ENCODE results near the gene SLC19A1.

Gene SLC19A1

GRCh38 chr21:45544449-45545235 is 2.4 kb upstream of the SLC19A1 start:
- no peak for DNase-seq

DNA sequence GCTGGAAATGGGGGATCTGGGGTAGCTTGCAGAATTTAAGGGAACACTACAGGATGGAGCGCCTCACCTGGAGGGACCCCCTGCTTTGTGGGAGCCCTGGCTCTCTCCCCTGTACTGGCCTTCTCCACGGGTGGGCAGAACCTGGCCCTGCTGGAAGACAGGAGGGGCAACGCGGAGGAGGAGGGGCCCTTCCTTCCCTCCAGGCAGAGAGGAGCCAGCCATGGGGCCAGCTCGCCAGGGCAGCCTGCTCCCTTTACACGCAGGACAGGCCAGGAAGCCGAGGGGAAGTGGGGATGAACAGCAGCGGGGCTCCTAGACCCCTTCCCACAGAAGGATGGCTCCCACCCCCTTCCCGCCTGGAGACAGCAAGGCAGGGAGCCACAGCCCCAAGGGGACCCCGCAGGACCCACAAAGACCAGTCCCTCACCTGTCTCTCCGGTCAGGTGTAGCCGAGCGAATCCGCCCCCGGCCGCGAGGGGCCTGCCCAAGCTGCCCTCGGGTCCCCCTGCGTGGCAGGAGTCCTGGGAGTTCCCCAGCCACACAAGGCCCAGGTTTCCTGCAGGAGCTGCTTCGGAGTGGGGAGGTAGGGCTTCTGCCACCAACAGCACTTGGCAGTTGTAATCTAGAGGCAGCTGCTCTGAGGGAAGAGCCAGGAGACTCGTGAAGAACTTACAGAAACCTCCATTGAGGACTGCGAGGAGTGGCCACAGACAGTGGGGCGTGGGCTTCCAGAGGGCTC is 1.6 kb upstream of the SLC19A1 start:
- DNase-seq, result no peak

GRCh38 chr21:45543371-45543709 is 1.1 kb upstream of the SLC19A1 start:
- no peak for DNase-seq

DNA sequence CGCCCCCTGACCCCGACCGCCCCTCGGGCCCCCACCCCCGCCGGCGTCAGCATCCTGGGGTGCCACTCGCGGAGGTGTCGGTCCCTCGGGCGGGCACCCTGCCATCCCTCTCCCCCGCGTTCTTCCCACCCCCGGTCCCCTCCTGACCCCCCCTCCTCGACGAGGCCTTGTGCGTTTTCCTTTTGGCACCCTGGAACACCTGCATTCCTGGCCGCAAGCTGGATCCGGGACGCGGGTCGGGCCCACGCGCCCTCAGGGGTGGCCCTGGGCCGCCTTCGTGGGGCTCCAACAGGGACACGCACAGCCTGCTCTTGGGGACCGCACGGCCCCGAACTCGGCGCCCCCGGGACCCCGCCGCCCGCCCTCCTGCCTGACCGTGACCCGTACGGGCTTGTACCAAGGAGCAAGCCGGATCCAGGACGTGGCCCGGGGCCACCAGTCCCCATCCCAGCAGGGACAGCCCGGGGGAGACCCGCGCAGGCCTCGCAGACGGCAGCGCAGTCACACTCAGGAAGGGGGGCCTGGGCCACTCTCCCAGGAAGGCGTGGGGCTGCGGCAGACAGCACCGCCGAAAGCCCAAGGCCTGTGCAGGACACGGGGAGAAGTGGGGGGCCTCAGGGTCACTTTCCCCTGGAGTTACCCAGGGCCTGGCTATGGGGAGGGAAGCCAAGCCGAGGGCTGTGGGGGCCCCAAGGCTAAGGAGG is 579 bp upstream of the SLC19A1 start:
- no peak for DNase-seq

DNA sequence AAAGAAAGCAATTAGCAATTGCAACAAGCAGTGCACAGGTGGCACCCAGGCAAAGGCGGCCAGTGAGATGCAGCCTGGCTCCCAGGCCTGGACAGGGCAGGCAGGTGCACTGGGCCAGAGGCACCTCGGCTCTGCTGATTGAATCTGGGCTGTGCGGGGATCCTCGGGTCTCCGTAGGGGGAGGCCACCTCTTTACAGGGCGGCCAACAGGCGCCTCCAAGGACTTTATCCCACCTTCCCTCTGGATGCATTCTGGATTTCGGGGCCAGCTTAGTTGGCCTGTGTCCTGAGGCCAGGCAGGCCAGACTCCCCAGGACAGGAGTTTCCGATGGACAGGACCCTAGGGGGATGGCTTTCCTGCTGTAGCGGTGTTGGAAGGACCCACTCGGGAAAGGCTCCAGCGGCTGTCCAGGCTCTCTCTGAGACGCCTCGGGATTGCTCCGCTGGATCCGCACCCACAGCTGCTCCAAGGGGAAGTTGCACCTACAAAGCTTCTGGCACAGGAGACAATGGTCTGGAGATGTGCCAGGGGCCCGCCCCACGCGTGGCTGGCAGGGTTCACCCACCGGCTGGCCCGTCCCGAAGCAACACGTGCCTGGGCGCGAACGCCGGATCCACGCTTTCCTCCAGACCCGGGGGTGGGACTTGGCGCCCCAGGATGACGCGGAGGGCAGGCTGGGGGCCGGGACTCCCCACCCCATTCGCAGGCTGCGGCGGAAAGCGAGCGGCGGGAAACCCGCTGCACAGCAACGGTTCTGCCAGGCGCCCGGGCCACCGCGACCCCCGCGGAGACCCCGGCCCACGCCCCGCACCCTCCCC is 810 bp downstream of the SLC19A1 start:
- peak; percentile 57 for DNase-seq

DNA sequence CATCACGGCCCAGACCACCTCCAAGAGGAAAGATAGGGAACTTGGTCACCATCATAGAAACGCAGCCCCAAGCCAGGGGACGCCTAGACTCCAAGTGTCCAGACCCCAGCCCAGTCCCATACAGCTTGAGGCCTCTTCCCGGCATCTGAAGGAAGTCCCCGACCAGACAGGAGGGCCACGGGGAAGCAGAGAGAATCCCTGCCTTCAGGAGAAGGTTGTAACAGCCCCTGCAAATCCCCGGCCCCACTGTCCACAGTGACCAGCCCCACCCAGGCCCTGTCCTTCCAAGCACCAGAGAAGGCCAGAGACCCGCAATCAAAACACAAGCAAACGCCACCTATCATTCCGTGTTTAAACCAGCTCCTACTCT is 1.7 kb downstream of the SLC19A1 start:
- no peak for DNase-seq

- no peak for DNase-seq
These were observed 2.2 kb downstream of the SLC19A1 start for GRCh38 chr21:45539796-45540600.

DNA sequence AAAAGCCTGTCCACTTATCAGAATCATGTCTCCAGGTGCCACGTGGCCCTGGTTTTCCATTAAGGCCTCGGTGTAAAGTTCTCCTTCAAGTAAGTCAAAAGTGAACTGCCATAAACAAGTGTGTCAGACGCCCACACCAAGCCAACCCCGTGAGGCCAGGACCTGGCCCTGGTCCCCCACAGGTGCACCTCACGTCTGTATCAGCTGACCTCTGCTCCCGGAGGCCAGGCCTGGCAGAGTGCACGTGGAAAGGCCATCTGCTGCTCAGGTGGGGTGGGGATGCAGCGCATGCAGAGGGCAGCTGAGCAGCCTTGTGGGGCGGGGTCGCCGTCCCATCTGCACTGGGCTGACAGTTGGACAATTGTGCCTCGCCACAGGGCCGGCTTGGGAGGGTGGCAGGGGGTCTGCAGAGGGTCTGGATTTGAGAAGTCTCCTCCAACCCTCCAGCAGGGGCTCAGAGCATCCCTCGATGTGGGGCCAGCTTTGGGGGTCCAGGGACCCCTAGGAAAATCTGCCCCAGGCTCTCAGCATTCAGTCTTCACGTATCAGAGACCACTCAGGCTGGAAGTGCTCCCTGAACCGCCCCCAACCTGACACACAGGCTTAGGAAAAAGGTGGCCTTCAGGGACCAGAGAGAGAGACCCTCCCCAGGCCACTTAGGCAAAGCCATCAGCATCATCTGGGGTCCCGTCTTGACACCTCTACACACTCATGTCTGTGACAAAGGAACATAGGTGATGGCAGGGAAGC is 3.0 kb downstream of the SLC19A1 start:
- no peak for DNase-seq

GRCh38 chr21:45538381-45539045 is 3.7 kb downstream of the SLC19A1 start:
- no peak for DNase-seq

DNA sequence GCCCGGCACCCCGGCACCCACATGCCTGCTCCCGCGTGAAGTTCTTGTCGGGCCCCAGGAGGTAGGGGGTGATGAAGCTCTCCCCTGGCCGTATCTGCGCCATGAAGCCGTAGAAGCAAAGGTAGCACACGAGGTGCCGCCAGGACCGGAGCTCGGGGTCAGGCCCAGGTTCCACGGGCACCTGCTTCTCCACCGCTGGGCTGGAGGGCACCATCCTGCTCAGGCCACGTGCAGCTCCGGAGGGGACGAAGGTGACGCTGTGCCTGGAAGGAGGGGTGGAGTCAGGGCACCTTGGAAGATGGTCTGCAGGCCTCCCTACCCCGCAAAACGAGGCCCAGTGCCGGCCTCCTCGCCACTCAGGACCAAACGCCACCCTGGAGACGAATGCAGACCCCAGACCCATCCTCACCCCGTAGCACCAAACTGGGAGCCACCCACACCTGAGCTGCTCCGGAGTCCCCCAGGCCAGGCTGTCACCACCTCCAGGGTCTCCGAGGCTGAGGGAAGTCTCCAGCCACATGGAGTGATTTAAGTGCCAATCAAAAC is 4.4 kb downstream of the SLC19A1 start:
- DNase-seq, result no peak

GRCh38 chr21:45537111-45537745 is 5.0 kb downstream of the SLC19A1 start:
- no peak for DNase-seq

- DNase-seq, result no peak
These were observed 5.7 kb downstream of the SLC19A1 start for GRCh38 chr21:45536301-45537081.

GRCh38 chr21:45535341-45536081 is 6.7 kb downstream of the SLC19A1 start:
- no peak for DNase-seq

DNA sequence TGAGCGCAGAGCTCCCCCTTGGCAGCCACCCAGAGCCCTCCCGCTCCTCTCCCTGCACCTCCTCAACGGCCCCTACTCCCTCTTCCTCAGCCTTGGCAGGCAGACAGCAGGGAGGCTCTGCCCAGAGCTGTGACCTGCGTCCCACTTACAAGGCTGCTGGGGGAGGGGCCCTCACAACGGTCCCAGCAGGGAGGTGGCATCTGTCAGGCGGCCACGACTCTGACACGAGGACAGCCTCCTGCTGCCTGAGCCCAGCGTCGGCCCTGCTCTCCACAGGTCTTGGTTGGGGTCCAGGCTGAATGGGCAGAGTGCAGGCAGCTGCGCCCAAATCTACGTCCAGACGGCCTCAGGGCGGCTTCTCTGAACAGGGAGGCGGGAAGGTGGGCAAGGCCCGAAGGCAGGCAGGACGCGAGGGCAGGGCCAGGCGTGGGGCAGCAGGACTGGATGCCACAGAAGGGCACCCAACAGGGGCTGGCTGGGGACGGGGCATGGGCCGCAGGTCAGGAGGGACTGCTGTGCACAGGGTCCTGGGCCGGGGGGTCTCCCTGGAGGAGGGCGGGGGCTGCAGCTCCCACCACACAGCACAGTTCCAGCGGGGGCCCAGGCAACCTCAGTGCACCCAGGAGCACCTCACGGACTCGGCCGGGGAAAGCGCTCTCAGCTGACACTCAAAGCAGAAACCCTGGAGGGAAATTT is 7.5 kb downstream of the SLC19A1 start:
- peak; percentile 11 for DNase-seq

DNA sequence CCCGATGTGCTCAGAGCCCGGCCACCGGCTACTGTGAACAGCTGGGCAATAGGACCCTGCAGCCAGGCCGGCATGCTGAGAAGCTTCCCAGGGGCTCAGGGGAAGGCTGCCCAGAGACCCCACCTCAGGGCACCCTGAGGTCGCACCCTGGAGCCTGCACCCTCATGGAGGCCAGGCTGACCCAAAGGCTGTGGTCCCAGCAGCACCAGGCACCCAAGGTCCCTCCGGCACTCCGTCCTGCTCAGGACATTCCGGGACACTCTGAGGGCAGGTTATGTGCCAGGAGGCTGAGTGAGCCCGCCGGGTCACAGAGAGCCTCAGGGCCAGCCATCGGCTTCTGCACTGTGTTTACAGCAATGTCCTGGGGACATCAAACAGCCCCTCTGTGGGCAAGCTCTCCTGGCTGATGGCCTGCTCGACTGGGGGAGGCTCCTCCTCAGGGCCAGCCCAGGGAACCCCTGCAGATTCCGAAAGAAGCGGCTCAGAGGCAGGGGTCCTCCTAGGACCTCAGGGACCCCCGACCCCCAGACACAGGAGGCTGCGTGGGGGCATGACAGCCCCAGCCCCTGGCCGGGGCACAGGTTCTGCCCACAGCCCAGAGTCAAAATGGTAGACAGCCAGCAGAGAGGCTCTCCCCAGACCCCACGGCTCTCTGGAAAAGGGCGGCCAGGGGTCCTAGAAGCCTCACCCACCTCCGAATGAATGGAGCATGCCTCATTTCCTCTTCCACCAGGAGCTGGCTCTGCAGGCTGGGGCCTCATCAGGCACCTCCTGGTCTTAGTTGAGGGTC is 8.2 kb downstream of the SLC19A1 start:
- DNase-seq, result no peak

- no peak for DNase-seq
These were observed 8.8 kb downstream of the SLC19A1 start for GRCh38 chr21:45533361-45533845.
